ENCODE data around the gene LGALSL. TPM values are rescaled to one million over a fixed set of nuclear protein-coding genes. Genes with fewer than 3 reads are reported as not detected.

LGALSL gene
- total and polyA plus RNA-seq, 2 donors from 2014 or later, result 16.2 to 17.3 TPM

DNA sequence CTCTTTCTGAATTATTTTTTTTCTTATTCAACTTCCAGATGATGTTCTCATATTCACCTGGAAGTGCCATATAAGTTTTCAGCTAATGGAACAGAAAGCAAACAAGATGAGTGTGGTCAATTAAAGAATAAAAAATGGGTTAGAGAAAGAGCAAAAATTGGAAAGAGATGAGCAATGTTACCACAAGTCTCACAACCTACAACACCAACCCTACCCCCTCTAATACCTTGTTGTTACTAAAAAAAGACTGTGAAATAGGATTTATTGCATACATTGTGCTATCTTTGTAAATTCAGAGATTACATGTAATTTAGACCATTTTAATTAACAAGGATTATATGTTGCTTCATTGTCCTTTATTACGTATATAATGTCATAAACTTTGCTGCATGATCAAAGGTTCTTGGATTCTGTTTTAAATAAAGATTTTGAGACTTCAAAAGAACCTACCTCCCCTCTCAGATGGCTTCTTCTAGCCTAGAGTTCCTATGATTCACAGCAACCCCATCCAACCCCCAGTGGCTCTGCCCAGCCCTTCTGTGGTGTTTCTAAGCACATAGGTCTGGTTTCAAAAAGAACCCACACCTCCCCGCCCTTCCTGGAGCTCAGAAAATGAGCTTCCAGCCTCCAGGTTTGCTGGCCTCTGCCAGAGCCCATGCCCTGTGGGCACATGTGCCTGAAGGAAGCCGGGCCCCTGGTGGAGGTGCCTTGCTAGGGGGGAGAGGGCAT is 24.7 kb downstream of the LGALSL start:
- intact Hi-C loops (cut with DNase I), result no loop called here
- Histone ChIP-seq H3K27ac (ENCODE audit: low read depth in 2 of 2, low read length in 2 of 2) (no peak overlapping the region), H3K9ac (ENCODE audit: low read length in 3 of 3) (no peak overlapping the region), H3K27me3 (ENCODE audit: control insufficient read depth, insufficient read depth, low read length) (no peaks in the 10 kb centered on the region), H3K4me3 (ENCODE audit: low read length in 3 of 3) (no peak overlapping the region), H3K36me3 (ENCODE audit: control insufficient read depth in 2 of 3, insufficient read depth in 3 of 3, low read length in 3 of 3) (no peaks in the 10 kb centered on the region), H3K9me3 (ENCODE audit: control insufficient read depth in 2 of 3, insufficient read depth in 1 of 3, low read length in 3 of 3) (no peaks in the 10 kb centered on the region), H3K4me1 (ENCODE audit: control insufficient read depth in 2 of 3, insufficient read depth in 2 of 3, low read depth in 1 of 3, low read length in 3 of 3) (no peaks in the 10 kb centered on the region)
- no peak for FAIRE-seq
- no peak for DNase-seq
- TF ChIP-seq, protein P1, sequence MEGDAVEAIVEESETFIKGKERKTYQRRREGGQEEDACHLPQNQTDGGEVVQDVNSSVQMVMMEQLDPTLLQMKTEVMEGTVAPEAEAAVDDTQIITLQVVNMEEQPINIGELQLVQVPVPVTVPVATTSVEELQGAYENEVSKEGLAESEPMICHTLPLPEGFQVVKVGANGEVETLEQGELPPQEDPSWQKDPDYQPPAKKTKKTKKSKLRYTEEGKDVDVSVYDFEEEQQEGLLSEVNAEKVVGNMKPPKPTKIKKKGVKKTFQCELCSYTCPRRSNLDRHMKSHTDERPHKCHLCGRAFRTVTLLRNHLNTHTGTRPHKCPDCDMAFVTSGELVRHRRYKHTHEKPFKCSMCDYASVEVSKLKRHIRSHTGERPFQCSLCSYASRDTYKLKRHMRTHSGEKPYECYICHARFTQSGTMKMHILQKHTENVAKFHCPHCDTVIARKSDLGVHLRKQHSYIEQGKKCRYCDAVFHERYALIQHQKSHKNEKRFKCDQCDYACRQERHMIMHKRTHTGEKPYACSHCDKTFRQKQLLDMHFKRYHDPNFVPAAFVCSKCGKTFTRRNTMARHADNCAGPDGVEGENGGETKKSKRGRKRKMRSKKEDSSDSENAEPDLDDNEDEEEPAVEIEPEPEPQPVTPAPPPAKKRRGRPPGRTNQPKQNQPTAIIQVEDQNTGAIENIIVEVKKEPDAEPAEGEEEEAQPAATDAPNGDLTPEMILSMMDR (IDR thresholded peaks at IDR 0.05; ENCODE audit: borderline replicate concordance, extremely low read depth, insufficient read depth), result no peak

- H3K36me3 ChIP-seq (ENCODE audit: control insufficient read depth in 2 of 3, insufficient read depth in 3 of 3, low read length in 3 of 3), result no peaks in the 10 kb centered on the region
- no peak overlapping the region for H3K4me3 ChIP-seq (ENCODE audit: low read length in 3 of 3)
- DNase-seq (no peak), FAIRE-seq (no peak)
- no peaks in the 10 kb centered on the region for H3K27me3 ChIP-seq (ENCODE audit: control insufficient read depth, insufficient read depth, low read length)
- no peaks in the 10 kb centered on the region for H3K9me3 ChIP-seq (ENCODE audit: control insufficient read depth in 2 of 3, insufficient read depth in 1 of 3, low read length in 3 of 3)
- no peaks in the 10 kb centered on the region for H3K4me1 ChIP-seq (ENCODE audit: control insufficient read depth in 2 of 3, insufficient read depth in 2 of 3, low read depth in 1 of 3, low read length in 3 of 3)
- no peak overlapping the region for H3K9ac ChIP-seq (ENCODE audit: low read length in 3 of 3)
- intact Hi-C loops (cut with DNase I), result no loop called here
- no peak overlapping the region for H3K27ac ChIP-seq (ENCODE audit: low read depth in 2 of 2, low read length in 2 of 2)
- TF ChIP-seq, protein P1 (IDR thresholded peaks at IDR 0.05; ENCODE audit: borderline replicate concordance, extremely low read depth, insufficient read depth), result no peak
Observed at GRCh38 chr2:64479259-64480117, 25.5 kb downstream of the LGALSL start.

DNA sequence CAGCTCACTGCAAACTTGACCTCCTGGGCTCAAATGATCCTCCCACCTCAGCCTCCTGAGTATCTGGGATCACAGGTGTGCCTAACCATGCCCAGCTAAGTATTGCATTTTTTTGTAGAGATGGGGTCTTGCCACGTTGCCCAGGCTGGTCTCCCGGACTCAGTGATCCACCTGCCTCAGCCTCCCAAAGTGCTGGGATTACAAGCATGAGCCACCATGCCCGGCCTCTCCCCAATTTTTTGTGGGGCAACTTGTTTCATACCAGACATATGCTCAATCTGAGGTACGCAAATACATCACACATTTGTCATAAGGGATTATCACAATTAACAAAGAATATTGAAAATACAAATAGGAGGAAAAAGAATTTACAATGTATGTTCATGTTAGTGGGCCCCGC is 27.7 kb downstream of the LGALSL start:
- FAIRE-seq (no peak), DNase-seq (no peak)
- Histone ChIP-seq H3K36me3 (ENCODE audit: control insufficient read depth in 2 of 3, insufficient read depth in 3 of 3, low read length in 3 of 3) (no peaks in the 10 kb centered on the region), H3K9me3 (ENCODE audit: control insufficient read depth in 2 of 3, insufficient read depth in 1 of 3, low read length in 3 of 3) (no peaks in the 10 kb centered on the region), H3K4me3 (ENCODE audit: low read length in 3 of 3) (no peak overlapping the region), H3K27ac (ENCODE audit: low read depth in 2 of 2, low read length in 2 of 2) (no peak overlapping the region), H3K27me3 (ENCODE audit: control insufficient read depth, insufficient read depth, low read length) (no peaks in the 10 kb centered on the region), H3K9ac (ENCODE audit: low read length in 3 of 3) (no peak overlapping the region), H3K4me1 (ENCODE audit: control insufficient read depth in 2 of 3, insufficient read depth in 2 of 3, low read depth in 1 of 3, low read length in 3 of 3) (no peaks in the 10 kb centered on the region)
- intact Hi-C loops (cut with DNase I), result no loop called here
- TF ChIP-seq, protein P1 (IDR thresholded peaks at IDR 0.05; ENCODE audit: borderline replicate concordance, extremely low read depth, insufficient read depth), result no peak
